ENCODE measurements around the gene MYO1C.

The MYO1C gene

DNA sequence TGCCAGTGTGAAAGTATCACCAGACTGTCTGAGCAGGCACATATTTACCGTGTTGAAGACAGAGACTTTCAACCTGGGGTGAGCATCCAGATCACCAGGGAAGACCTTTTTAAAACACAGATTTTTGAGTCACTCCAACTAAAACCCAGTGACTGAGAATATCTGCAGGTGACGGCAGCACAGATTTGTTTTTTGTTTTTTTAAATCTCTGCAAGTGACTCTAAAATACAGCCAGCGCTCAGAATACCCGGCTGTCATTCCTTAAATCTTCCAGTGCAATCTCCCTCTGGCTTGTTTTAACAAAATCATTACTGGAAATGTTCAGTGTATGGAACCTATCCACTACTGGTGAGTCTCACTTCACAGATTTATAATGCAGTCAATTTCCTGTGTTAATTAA lies 43.3 kb upstream of the MYO1C start:
- ATAC-seq: no peak
- TF ChIP-seq ZFP3 (CRISPR knock-in tag; IDR thresholded peaks at IDR 0.05): no peak
- TF ChIP-seq ZNF70 (CRISPR knock-in tag; IDR thresholded peaks at IDR 0.05): no peak
- no peak for TF ChIP-seq SNAI2 (CRISPR knock-in tag; IDR thresholded peaks at IDR 0.05)
- TF ChIP-seq ZNF565 (CRISPR knock-in tag; conservative IDR thresholded peaks at IDR 0.05; ENCODE audit: low read depth): no peak
- no peak for TF ChIP-seq ZC3H10 (CRISPR knock-in tag; IDR thresholded peaks at IDR 0.05)
- TF ChIP-seq, protein P1, sequence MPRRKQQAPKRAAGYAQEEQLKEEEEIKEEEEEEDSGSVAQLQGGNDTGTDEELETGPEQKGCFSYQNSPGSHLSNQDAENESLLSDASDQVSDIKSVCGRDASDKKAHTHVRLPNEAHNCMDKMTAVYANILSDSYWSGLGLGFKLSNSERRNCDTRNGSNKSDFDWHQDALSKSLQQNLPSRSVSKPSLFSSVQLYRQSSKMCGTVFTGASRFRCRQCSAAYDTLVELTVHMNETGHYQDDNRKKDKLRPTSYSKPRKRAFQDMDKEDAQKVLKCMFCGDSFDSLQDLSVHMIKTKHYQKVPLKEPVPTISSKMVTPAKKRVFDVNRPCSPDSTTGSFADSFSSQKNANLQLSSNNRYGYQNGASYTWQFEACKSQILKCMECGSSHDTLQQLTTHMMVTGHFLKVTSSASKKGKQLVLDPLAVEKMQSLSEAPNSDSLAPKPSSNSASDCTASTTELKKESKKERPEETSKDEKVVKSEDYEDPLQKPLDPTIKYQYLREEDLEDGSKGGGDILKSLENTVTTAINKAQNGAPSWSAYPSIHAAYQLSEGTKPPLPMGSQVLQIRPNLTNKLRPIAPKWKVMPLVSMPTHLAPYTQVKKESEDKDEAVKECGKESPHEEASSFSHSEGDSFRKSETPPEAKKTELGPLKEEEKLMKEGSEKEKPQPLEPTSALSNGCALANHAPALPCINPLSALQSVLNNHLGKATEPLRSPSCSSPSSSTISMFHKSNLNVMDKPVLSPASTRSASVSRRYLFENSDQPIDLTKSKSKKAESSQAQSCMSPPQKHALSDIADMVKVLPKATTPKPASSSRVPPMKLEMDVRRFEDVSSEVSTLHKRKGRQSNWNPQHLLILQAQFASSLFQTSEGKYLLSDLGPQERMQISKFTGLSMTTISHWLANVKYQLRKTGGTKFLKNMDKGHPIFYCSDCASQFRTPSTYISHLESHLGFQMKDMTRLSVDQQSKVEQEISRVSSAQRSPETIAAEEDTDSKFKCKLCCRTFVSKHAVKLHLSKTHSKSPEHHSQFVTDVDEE (CRISPR knock-in tag; IDR thresholded peaks at IDR 0.05): no peak
- TF ChIP-seq ZFP30 (CRISPR knock-in tag; IDR thresholded peaks at IDR 0.05): no peak
- TF ChIP-seq ISL1 (CRISPR knock-in tag; IDR thresholded peaks at IDR 0.05): no peak
- TF ChIP-seq TCF4 (CRISPR knock-in tag; IDR thresholded peaks at IDR 0.05; ENCODE audit: borderline replicate concordance): no peak
- no peak for TF ChIP-seq ESRRG (CRISPR knock-in tag; IDR thresholded peaks at IDR 0.05)
- no peak for TF ChIP-seq BACH2 (CRISPR knock-in tag; IDR thresholded peaks at IDR 0.05; ENCODE audit: borderline replicate concordance)

- TF ChIP-seq PPARA (CRISPR knock-in tag; IDR thresholded peaks at IDR 0.05; ENCODE audit: borderline replicate concordance): no peak
- TF ChIP-seq ZFP3 (CRISPR knock-in tag; IDR thresholded peaks at IDR 0.05): no peak
- TF ChIP-seq ZNF565 (CRISPR knock-in tag; conservative IDR thresholded peaks at IDR 0.05; ENCODE audit: low read depth): no peak
- TF ChIP-seq ESRRG (CRISPR knock-in tag; IDR thresholded peaks at IDR 0.05): no peak
- no peak for TF ChIP-seq POU6F1 (CRISPR knock-in tag; IDR thresholded peaks at IDR 0.05; ENCODE audit: borderline replicate concordance, low read depth)
- no peak for TF ChIP-seq PATZ1 (CRISPR knock-in tag; IDR thresholded peaks at IDR 0.05; ENCODE audit: borderline replicate concordance)
- TF ChIP-seq, protein P1 (CRISPR knock-in tag; IDR thresholded peaks at IDR 0.05): no peak
- ATAC-seq: no peak
Observed at GRCh38 chr17:1533661-1534325, 41.3 kb upstream of the MYO1C start.

DNA sequence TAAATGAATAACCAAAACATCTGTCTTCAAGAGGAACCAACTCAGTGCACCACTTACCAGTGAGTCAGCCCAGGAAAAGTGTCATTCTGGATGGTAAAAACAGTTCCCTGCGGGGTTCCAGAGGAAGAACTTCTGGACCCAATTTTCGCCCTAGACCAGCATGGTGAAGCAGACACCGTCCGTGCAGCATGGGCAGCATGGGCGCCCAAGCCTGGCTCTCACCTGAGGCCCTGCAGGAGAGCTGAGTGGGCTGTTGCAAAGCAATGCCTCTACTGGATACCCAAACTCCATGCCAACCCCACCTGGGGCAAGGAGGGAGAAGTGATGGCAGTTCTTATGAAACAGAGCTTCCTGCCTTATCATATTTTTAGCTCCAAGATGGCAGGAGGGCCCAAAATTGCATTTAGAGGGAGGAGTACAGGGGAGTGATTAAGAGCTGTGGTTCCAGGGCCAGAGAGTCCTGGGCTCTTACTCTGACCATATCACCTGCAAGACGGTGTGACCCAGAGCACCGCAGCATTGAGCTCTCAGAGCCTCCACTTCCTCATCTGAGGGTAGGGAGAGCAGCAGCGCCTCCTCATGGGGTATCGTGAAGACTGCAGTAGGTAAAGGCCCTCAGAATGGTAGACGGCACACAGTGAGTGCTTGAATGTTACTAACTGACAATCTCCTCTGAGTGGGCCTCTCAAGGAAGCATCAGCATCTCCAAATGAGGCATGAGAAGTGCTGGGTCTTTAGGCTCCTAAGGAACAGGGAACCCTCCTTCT lies 40.5 kb upstream of the MYO1C start:
- ATAC-seq: peak; percentile 55; the same call in 2 of the 3 replicates
- TF ChIP-seq CSDC2 (CRISPR knock-in tag; IDR thresholded peaks at IDR 0.05): no peak
- TF ChIP-seq TCF4 (CRISPR knock-in tag; IDR thresholded peaks at IDR 0.05; ENCODE audit: borderline replicate concordance): no peak
- TF ChIP-seq CSRNP3 (CRISPR knock-in tag; IDR thresholded peaks at IDR 0.05): no peak
- TF ChIP-seq ESRRG (CRISPR knock-in tag; IDR thresholded peaks at IDR 0.05): no peak
- no peak for TF ChIP-seq BACH2 (CRISPR knock-in tag; IDR thresholded peaks at IDR 0.05; ENCODE audit: borderline replicate concordance)
- TF ChIP-seq, protein P1 (CRISPR knock-in tag; IDR thresholded peaks at IDR 0.05): no peak
- TF ChIP-seq TOX (CRISPR knock-in tag; IDR thresholded peaks at IDR 0.05; ENCODE audit: borderline replicate concordance): no peak
- TF ChIP-seq PATZ1 (CRISPR knock-in tag; IDR thresholded peaks at IDR 0.05; ENCODE audit: borderline replicate concordance): no peak
- TF ChIP-seq ARNTL (CRISPR knock-in tag; IDR thresholded peaks at IDR 0.05; ENCODE audit: borderline replicate concordance, low read depth): no peak
- no peak for TF ChIP-seq PPARA (CRISPR knock-in tag; IDR thresholded peaks at IDR 0.05; ENCODE audit: borderline replicate concordance)
- TF ChIP-seq RARB (CRISPR knock-in tag; IDR thresholded peaks at IDR 0.05): no peak
- TF ChIP-seq ZNF70 (CRISPR knock-in tag; IDR thresholded peaks at IDR 0.05): no peak

All from SK-N-SH treated with all-trans-retinoic acid at 6 μM for 48 hours (cell line).